ENCODE data around the gene MRPL12.

MRPL12 gene

GRCh38 chr17:81708739-81709185 lies 5.6 kb downstream of the MRPL12 start:
- no peak for TF ChIP-seq CTCF (IDR thresholded peaks at IDR 0.05; ENCODE audit: low read length)
- TF ChIP-seq EZH2 (IDR thresholded peaks at IDR 0.05; ENCODE audit: borderline replicate concordance, low read length): no peak
- no peak overlapping the region for H3K27ac ChIP-seq (ENCODE audit: low read depth, low read length, poor library complexity, severe bottlenecking)
- H3K9me3 ChIP-seq (ENCODE audit: low read length): no peaks in the 10 kb centered on the region
- H3K4me1 ChIP-seq (ENCODE audit: insufficient read depth, low read length, severe bottlenecking): peaks cover 43% of the 10 kb centered on the region
- H3F3A ChIP-seq (ENCODE audit: insufficient read depth, low read length): 0 out of 2 replicates have a peak, but pooled peaks cover 4% of the 10 kb centered on the region
- H3K27me3 ChIP-seq (ENCODE audit: insufficient read depth, low read length): no peaks in the 10 kb centered on the region
- no peaks in the 10 kb centered on the region for H3K9me2 ChIP-seq (ENCODE audit: low read depth, low read length)
- H3K4me2 ChIP-seq (ENCODE audit: low read length): no peak overlapping the region
- H3K36me3 ChIP-seq (ENCODE audit: insufficient read depth, low read length): peaks cover 48% of the 10 kb centered on the region
- H3K79me2 ChIP-seq (ENCODE audit: insufficient read depth, low read length): peaks cover 7% of the 10 kb centered on the region
- H3K9ac ChIP-seq (ENCODE audit: low read length): no peak overlapping the region
- no peak overlapping the region for H2AFZ ChIP-seq (ENCODE audit: low read length)
- H4K20me1 ChIP-seq (ENCODE audit: insufficient read depth, low read length): no peaks in the 10 kb centered on the region
- H3K4me3 ChIP-seq (ENCODE audit: low read depth, low read length, poor library complexity, severe bottlenecking): no peak overlapping the region

GRCh38 chr17:81710514-81711308 lies 7.5 kb downstream of the MRPL12 start:
- H3K27me3 ChIP-seq (ENCODE audit: insufficient read depth, low read length): no peaks in the 10 kb centered on the region
- no peaks in the 10 kb centered on the region for H4K20me1 ChIP-seq (ENCODE audit: insufficient read depth, low read length)
- peaks cover 32% of the 10 kb centered on the region for H3K36me3 ChIP-seq (ENCODE audit: insufficient read depth, low read length)
- 0 out of 2 replicates have a peak, but pooled peaks cover 4% of the 10 kb centered on the region for H3F3A ChIP-seq (ENCODE audit: insufficient read depth, low read length)
- no peaks in the 10 kb centered on the region for H3K9me2 ChIP-seq (ENCODE audit: low read depth, low read length)
- H2AFZ ChIP-seq (ENCODE audit: low read length): no peak overlapping the region
- peak overlapping the region; percentile 92 for H3K4me2 ChIP-seq (ENCODE audit: low read length)
- peaks cover 36% of the 10 kb centered on the region for H3K4me1 ChIP-seq (ENCODE audit: insufficient read depth, low read length, severe bottlenecking)
- H3K79me2 ChIP-seq (ENCODE audit: insufficient read depth, low read length): no peaks in the 10 kb centered on the region
- peak overlapping the region; percentile 73; the same call in 1 of the 2 replicates for H3K9ac ChIP-seq (ENCODE audit: low read length)
- TF ChIP-seq CTCF (IDR thresholded peaks at IDR 0.05; ENCODE audit: low read length) (no peak), EZH2 (IDR thresholded peaks at IDR 0.05; ENCODE audit: borderline replicate concordance, low read length) (no peak)
- peak overlapping the region; percentile 73 for H3K27ac ChIP-seq (ENCODE audit: low read depth, low read length, poor library complexity, severe bottlenecking)
- H3K4me3 ChIP-seq (ENCODE audit: low read depth, low read length, poor library complexity, severe bottlenecking): peak overlapping the region; percentile 92
- no peaks in the 10 kb centered on the region for H3K9me3 ChIP-seq (ENCODE audit: low read length)

GRCh38 chr17:81711814-81712467 lies 8.8 kb downstream of the MRPL12 start, which contains the start of gene SLC25A10:
TSS of gene SLC25A10 (plus strand) at chr17:81712284. CDS start at chr17:81712427, 143 bp downstream.
- Histone ChIP-seq H4K20me1 (ENCODE audit: insufficient read depth, low read length) (no peaks in the 10 kb centered on the region), H2AFZ (ENCODE audit: low read length) (no peak within 1 kb of the TSS), H3K4me1 (ENCODE audit: insufficient read depth, low read length, severe bottlenecking) (peaks cover 36% of the 10 kb centered on the region), H3F3A (ENCODE audit: insufficient read depth, low read length) (0 out of 2 replicates have a peak, but pooled peaks cover 4% of the 10 kb centered on the region), H3K9me2 (ENCODE audit: low read depth, low read length) (no peaks in the 10 kb centered on the region), H3K79me2 (ENCODE audit: insufficient read depth, low read length) (no peaks in the 10 kb centered on the region), H3K4me2 (ENCODE audit: low read length) (peak within 1 kb of the TSS; percentile 96), H3K4me3 (ENCODE audit: low read depth, low read length, poor library complexity, severe bottlenecking) (peak within 1 kb of the TSS; percentile 92), H3K9me3 (ENCODE audit: low read length) (no peaks in the 10 kb centered on the region), H3K9ac (ENCODE audit: low read length) (peak within 1 kb of the TSS; percentile 75), H3K27me3 (ENCODE audit: insufficient read depth, low read length) (no peaks in the 10 kb centered on the region), H3K27ac (ENCODE audit: low read depth, low read length, poor library complexity, severe bottlenecking) (peak within 1 kb of the TSS; percentile 73), H3K36me3 (ENCODE audit: insufficient read depth, low read length) (peaks cover 20% of the 10 kb centered on the region)
- TF ChIP-seq EZH2 (IDR thresholded peaks at IDR 0.05; ENCODE audit: borderline replicate concordance, low read length) (no peak), CTCF (IDR thresholded peaks at IDR 0.05; ENCODE audit: low read length) (no peak)

All from OCI-LY1 (cell line).